Spleen (tissue), 11 donors: ENCODE measurements around the gene CDHR3. TPM values are rescaled to one million over a fixed set of nuclear protein-coding genes. Genes with fewer than 3 reads are reported as not detected.

ENCODE experiments used
- DNase-seq: peaks from one replicate; pipeline ENCODE4 v3.0.0-alpha.2; 2020
- H3K27ac ChIP-seq, 8 donors: fragments of 200-600 bp; sonication (generic) in 7 of 8; 1 replicate in 4 of 8; 2 replicates in 4 of 8; pipeline versions ENCODE4 v1.5.0 to v1.8.0; 2016 to 2021; ENCODE audit warnings: inconsistent platforms in 4 of 8, mild to moderate bottlenecking in 4 of 8, moderate library complexity in 1 of 8
- H3K27me3 ChIP-seq, 7 donors: fragments of 200-600 bp; sonication (generic) in 6 of 7; replicated peaks in 1 of 7; 1 replicate in 4 of 7; 2 replicates in 3 of 7; pipeline versions ENCODE4 v1.5.0 to v1.8.0; 2016 to 2021; ENCODE audit warnings: inconsistent platforms in 3 of 7, mild to moderate bottlenecking in 1 of 7
- H3K36me3 ChIP-seq, 6 donors: fragments of 200-600 bp; sonication (generic) in 5 of 6; 1 replicate in 4 of 6; 2 replicates in 2 of 6; pipeline versions ENCODE4 v1.5.0 to v1.8.0; 2016 to 2021; ENCODE audit warnings: inconsistent platforms in 2 of 6
- H3K4me1 ChIP-seq, 6 donors: fragments of 200-600 bp; sonication (generic) in 5 of 6; 1 replicate in 3 of 6; 2 replicates in 3 of 6; pipeline versions ENCODE4 v1.5.0 to v1.8.0; 2016 to 2021; ENCODE audit warnings: inconsistent platforms in 3 of 6
- H3K4me3 ChIP-seq, 8 donors: fragments of 200-600 bp; sonication (generic) in 7 of 8; 1 replicate in 4 of 8; 2 replicates in 4 of 8; pipeline versions ENCODE4 v1.5.0 to v1.8.0; 2016 to 2021; ENCODE audit warnings: inconsistent platforms in 4 of 8, mild to moderate bottlenecking in 4 of 8, moderate library complexity in 2 of 8
- H3K9me3 ChIP-seq, 8 donors: fragments of 200-600 bp; sonication (generic) in 7 of 8; 1 replicate in 4 of 8; 2 replicates in 4 of 8; pipeline versions ENCODE4 v1.5.0 to v1.8.0; 2016 to 2021; ENCODE audit warnings: inconsistent platforms in 4 of 8
- POLR2A ChIP-seq, 3 donors: fragments of 450-650 bp; IDR thresholded peaks; one replicate each; pipeline ENCODE4 v1.5.1; 2017; ENCODE audit warnings: antibody characterized with exemption in 3 of 3, mild to moderate bottlenecking in 1 of 3
- POLR2AphosphoS5 ChIP-seq, 3 donors: sonication (generic); formaldehyde crosslinking; IDR thresholded peaks; one replicate each; pipeline ENCODE4 v1.5.1; 2017; ENCODE audit warnings: antibody characterized with exemption in 3 of 3
- WGBS, 5 donors: extraction: QIAGEN DNeasy Blood & Tissue Kit in 3 of 5; methylation state at CpG; one replicate each; pipeline versions ENCODE4 v1.1.5 to v1.1.7; 2013 to 2018; 5-methylcytosine and 5-hydroxymethylcytosine counted together
- intact Hi-C: fragments of 100-400 bp; cut with DNase I; formaldehyde crosslinking; loops from one replicate; pipeline ENCODE4 v1.15.0; 2023; ENCODE audit warnings: low total_unique reads
- polyA plus RNA-seq, 3 donors: library from polyadenylated mRNA; stranded (reverse); fragments of 200-250 nt; gene quantifications; one replicate each; pipeline ENCODE4 v1.2.1, GENCODE V29; 2013
- total RNA-seq, 7 donors: library from RNA; depleted of rRNA in 3 of 7; stranded (reverse); fragments of >200 nt in 3 of 7; fragmentation: NEBNext Ultra II Directional in 4 of 7; extraction: Animal tissue kit (Norgen Biotek cat#: 25700) in 4 of 7; gene quantifications; one replicate each; pipeline versions ENCODE4 v1.1.0 to v1.2.1, GENCODE V29; 2016 to 2021
- TF ChIP-seq, protein P1 (sequence below), 11 experiments: fragments of 200-600 bp in 7 of 11; fragments of 450-650 bp in 4 of 11; sonication (generic) in 4 of 11; IDR thresholded peaks in 8 of 11; conservative IDR thresholded peaks in 3 of 11; 1 replicate in 7 of 11; 2 replicates in 4 of 11; pipeline versions ENCODE4 v1.4.0 to v1.8.0; 2016 to 2021; ENCODE audit warnings: antibody characterized with exemption in 11 of 11, inconsistent platforms in 4 of 11, mild to moderate bottlenecking in 1 of 11
- donor health status: healthy with polysubstance abuse.
- donor health status: DM: no; HTN: no; CAD: no; lungs with moderate emphysema.
- donor health status: DM: no; HTN: no; CAD: no.
- donor health status: Bipolar disorder and iron deficiency.
- donor health status: healthy.
- donor health status: DM: no; HTN: no; CAD: no.
- donor health status: DM: yes; HTN: yes; CAD: no.

Gene CDHR3
- total and polyA plus RNA-seq, 10 donors = 0.32 to 3.8 (median 1.2) TPM

DNA sequence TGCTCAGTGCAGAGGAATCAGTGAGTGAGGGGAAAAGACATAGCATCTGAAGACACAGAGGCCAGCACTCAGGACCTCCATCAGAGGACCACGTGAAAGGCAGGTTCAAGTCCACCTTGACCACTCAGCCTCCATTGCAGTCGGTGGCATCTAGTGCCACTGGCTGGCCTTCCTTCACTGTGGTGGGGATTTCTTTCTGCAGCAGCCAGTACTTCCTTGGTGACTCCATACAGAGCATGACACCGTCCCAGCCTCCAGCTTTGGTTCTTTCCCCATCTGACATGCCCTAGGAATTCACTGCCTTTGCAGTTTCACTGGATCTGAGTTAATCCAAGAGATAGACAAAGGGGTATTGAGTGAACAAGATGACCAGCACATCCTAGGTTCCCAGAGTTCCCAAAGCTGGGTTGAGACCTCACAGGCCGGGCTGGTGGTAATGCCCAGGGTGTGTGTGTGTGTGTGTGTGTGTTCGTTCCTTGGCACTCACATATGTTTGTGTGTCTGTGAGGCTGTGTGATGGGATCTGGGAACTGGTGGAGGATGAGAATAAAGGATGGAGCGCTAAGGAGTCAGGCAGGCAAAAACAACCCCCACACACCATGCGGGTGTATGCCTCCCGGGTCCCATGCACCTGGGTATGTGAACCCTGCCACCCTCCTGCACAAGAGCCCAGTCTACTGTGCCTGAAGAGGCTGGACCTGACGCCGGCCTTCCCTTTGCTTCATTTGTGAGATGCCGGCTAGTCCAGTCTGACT is 91.3 kb downstream of the CDHR3 start:
- WGBS, 5 donors = 92 to 94% (median 93%) methylated on average over 10 to 11 of the region's 11 CpGs
- no peak overlapping the region for H3K27ac ChIP-seq
- H3K4me3 ChIP-seq = no peak overlapping the region
- H3K27me3 ChIP-seq = no peaks in the 10 kb centered on the region
- no peak for TF ChIP-seq POLR2A (IDR thresholded peaks at IDR 0.05)
- TF ChIP-seq, protein P1, sequence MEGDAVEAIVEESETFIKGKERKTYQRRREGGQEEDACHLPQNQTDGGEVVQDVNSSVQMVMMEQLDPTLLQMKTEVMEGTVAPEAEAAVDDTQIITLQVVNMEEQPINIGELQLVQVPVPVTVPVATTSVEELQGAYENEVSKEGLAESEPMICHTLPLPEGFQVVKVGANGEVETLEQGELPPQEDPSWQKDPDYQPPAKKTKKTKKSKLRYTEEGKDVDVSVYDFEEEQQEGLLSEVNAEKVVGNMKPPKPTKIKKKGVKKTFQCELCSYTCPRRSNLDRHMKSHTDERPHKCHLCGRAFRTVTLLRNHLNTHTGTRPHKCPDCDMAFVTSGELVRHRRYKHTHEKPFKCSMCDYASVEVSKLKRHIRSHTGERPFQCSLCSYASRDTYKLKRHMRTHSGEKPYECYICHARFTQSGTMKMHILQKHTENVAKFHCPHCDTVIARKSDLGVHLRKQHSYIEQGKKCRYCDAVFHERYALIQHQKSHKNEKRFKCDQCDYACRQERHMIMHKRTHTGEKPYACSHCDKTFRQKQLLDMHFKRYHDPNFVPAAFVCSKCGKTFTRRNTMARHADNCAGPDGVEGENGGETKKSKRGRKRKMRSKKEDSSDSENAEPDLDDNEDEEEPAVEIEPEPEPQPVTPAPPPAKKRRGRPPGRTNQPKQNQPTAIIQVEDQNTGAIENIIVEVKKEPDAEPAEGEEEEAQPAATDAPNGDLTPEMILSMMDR (IDR thresholded peaks at IDR 0.05 in 8 of 11, conservative IDR thresholded peaks at IDR 0.05 in 3 of 11) = no peak
- no peaks in the 10 kb centered on the region for H3K9me3 ChIP-seq
- peaks cover 4 to 38% (median 27%) of the 10 kb centered on the region in 6 donors for H3K4me1 ChIP-seq
- intact Hi-C loops = no loop called here
- DNase-seq = no peak
- no peaks in the 10 kb centered on the region for H3K36me3 ChIP-seq

DNA sequence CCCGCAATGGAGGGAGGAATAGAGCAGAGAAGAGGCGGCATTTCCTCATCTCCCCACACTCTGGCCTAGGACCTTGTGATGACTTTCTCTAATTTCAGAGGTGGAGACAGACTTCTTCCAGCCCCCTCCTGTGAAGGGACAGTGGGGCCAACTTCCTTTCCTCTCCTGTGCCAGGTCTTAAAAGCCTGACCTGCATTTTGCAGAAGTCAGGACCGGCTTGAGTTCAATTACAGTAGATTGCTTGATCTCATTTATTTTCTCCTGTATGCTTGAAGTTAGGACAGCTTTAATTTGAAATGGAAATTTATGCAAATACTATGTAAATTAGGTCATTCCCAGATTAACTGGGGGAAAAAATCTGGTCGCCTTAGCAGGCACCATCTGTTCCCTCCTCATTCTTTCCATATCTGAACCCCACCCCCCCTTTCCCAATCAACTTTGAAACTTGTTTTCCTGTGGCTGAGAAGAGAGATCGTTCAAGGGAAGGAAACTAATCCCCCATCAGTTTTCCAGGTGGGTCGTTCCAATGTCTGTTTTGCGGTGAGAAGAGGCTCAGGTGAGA is 92.0 kb downstream of the CDHR3 start:
- Histone ChIP-seq H3K27ac (no peak overlapping the region), H3K9me3 (no peaks in the 10 kb centered on the region), H3K36me3 (no peaks in the 10 kb centered on the region), H3K4me1 (peaks cover 4 to 42% (median 32%) of the 10 kb centered on the region in 6 donors), H3K4me3 (no peak overlapping the region), H3K27me3 (no peaks in the 10 kb centered on the region)
- no peak for DNase-seq
- TF ChIP-seq, protein P1 (IDR thresholded peaks at IDR 0.05 in 8 of 11, conservative IDR thresholded peaks at IDR 0.05 in 3 of 11) = no peak
- TF ChIP-seq POLR2A (IDR thresholded peaks at IDR 0.05) (no peak), POLR2AphosphoS5 (IDR thresholded peaks at IDR 0.05) (no peak)
- 75 to 84% (median 78%) methylated on average over 7 of the region's 7 CpGs for WGBS, 5 donors
- intact Hi-C loops = no loop called here

DNA sequence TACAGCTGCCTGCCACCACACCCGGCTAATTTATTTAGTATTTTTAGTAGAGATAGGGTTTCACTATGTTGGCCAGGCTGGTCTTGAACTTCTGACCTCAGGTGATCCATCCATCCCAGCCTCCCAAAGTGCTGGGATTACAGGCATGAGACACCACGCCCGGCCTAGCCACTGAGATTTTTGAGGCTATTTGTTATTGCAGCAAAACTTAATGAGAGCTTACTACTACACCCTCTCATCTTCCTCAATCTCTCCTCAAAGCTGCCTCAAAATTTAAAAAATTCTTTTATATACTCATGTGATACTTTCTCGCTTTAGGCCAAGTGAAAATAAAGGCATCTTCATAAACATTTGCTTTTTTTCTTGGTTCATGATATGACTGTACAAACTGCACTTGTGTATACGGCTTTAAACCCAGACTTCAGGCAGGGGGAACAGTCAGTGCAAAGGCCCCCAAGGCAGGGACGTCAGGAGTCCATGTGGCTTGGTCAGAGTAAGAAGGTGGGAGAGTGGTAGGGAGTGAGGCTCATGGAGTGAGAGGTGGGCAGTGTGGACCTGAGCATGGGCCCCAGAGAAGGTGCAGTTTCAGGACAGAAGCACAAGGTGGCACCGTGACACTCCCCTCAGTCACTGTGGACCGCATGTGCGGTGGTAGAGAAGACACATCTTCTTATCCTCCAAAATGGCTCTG is 93.6 kb downstream of the CDHR3 start:
- H3K27me3 ChIP-seq = no peaks in the 10 kb centered on the region
- no peaks in the 10 kb centered on the region for H3K36me3 ChIP-seq
- H3K9me3 ChIP-seq = no peaks in the 10 kb centered on the region
- H3K4me3 ChIP-seq = no peak overlapping the region
- intact Hi-C loops = loop anchor here (2.0 kb wide), 1 partner anchor 98 kb away; no protein-coding TSS in a partner anchor
- peak in 1 of 3 donors; percentile 43 for TF ChIP-seq POLR2AphosphoS5 (IDR thresholded peaks at IDR 0.05)
- no peak for TF ChIP-seq POLR2A (IDR thresholded peaks at IDR 0.05)
- TF ChIP-seq, protein P1 (IDR thresholded peaks at IDR 0.05 in 8 of 11, conservative IDR thresholded peaks at IDR 0.05 in 3 of 11) = peak; percentile 86 to 98 (median 88)
- DNase-seq = peak; percentile 90
- WGBS, 5 donors = 41 to 49% (median 44%) methylated on average over 9 of the region's 9 CpGs
- H3K4me1 ChIP-seq = peaks cover 4 to 52% (median 43%) of the 10 kb centered on the region in 6 donors
- peak overlapping the region in 5 of 8 donors; percentile 58 to 86 (median 78) for H3K27ac ChIP-seq
